ENCODE results near the gene MTAP. TPM values are rescaled to one million over a fixed set of nuclear protein-coding genes. Genes with fewer than 3 reads are reported as not detected.

Gene MTAP
- total and polyA plus RNA-seq, 2 of the 13 experiments (the other 11 are each of a cell fraction or from before 2014, with no cell fraction given), result 16.7 to 51.2 TPM

DNA sequence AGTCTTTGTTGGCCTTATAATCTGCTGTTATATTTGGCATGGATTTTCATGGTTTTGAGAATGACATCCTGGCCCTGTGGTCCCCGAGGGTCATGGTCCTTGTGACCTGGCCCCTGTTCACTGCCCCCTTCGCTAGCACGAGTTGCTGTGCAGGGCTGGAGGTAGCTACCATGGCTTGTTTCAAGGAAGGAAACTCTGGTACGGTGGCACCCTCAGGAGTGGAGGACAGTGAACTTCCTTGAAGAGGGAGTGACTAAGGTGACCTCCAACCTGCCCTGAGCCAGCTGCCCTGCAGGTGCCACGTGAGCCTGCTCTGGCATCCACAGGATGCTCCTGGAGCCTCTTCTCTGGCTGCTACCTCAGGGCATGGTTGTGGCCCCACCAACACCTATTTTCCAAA, 62.1 kb downstream of the MTAP start:
- POLR2A ChIA-PET, result interaction anchor here (1.0 kb wide), 1 partner anchor 62 kb away, joined by 4 read pairs; the partner anchor contains the start of gene MTAP
- Histone ChIP-seq H3K9me3 (ENCODE audit: low read length) (no peaks in the 10 kb centered on the region), H2AFZ (ENCODE audit: low read length) (no peak overlapping the region), H3K36me3 (replicated peaks in 1 of 2; ENCODE audit: control insufficient read depth in 1 of 2, insufficient read depth in 2 of 2, low read length in 2 of 2) (peaks cover 11 to 43% of the 10 kb centered on the region in 2 experiments), H3K4me3 (replicated peaks in 1 of 3; ENCODE audit: insufficient read depth in 1 of 3, low read depth in 2 of 3, low read length in 3 of 3) (no peak overlapping the region), H3K9ac (ENCODE audit: insufficient read depth, low read depth, low read length) (no peak overlapping the region), H3K27me3 (ENCODE audit: control insufficient read depth in 1 of 2, insufficient read depth in 2 of 2, low read length in 2 of 2) (no peaks in the 10 kb centered on the region), H3K27ac (ENCODE audit: extremely low read length, insufficient read depth, low read length) (no peak overlapping the region), H3K4me2 (ENCODE audit: low read depth, low read length) (no peak overlapping the region), H4K20me1 (ENCODE audit: insufficient read depth, low read length) (no peaks in the 10 kb centered on the region), H3K79me2 (ENCODE audit: insufficient read depth, low read length) (no peaks in the 10 kb centered on the region), H3K4me1 (ENCODE audit: insufficient read depth, low read length) (peaks cover 16% of the 10 kb centered on the region)
- WGBS (ENCODE audit: low lambda C conversion rate), result 100% methylated on average over 5 of the region's 5 CpGs
- intact Hi-C loops (cut with micrococcal nuclease; ENCODE audit: unreplicated experiment), result no loop called here
- TF ChIP-seq RBM22 (optimal IDR thresholded peaks at IDR 0.05; ENCODE audit: low read length) (peak; percentile 53), MNT (IDR thresholded peaks at IDR 0.05) (no peak)
- no peak for ATAC-seq
- CTCF ChIA-PET (ENCODE audit: low intra/inter-chr PET ratio, low total read pairs), result no interaction called here
- no peak for DNase-seq (ENCODE audit: low spot score)
- in situ Hi-C loops (cut with HindIII; ENCODE audit: extremely low pct_ligation_motif_present, low pct_unique_long_range_greater_than_20kb), result no loop called here
- no peak for FAIRE-seq
- no TSS peak for BruUV-seq (replicated peaks)

DNA sequence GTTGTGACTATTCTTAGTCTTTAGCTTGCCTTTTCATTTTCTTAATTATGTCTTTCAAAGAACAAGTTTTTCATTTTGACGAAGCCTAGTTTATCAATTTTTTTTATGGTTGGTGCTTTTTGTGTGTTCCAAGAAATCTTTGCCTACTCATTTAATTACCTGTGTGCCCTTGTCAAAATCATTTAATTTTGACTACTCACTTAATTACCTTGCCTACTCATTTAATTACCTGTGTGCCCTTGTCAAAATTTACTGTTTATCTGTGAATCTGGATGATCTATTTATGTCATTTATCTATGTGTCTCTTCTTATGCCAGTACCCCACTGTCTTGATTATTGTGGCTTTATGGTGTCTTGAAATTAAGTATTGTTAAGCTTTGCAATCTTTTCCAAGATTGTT, 63.9 kb downstream of the MTAP start:
- no peaks in the 10 kb centered on the region for H3K27me3 ChIP-seq (ENCODE audit: control insufficient read depth in 1 of 2, insufficient read depth in 2 of 2, low read length in 2 of 2)
- BruUV-seq (replicated peaks), result no TSS peak
- H3K79me2 ChIP-seq (ENCODE audit: insufficient read depth, low read length), result no peaks in the 10 kb centered on the region
- WGBS (ENCODE audit: low lambda C conversion rate), result 88% methylated on average over 1 of the region's 1 CpG
- POLR2A ChIA-PET, result no interaction called here
- H3K9me3 ChIP-seq (ENCODE audit: low read length), result no peaks in the 10 kb centered on the region
- in situ Hi-C loops (cut with HindIII; ENCODE audit: extremely low pct_ligation_motif_present, low pct_unique_long_range_greater_than_20kb) (no loop called here), intact Hi-C loops (cut with micrococcal nuclease; ENCODE audit: unreplicated experiment) (no loop called here)
- CTCF ChIA-PET (ENCODE audit: low intra/inter-chr PET ratio, low total read pairs), result no interaction called here
- H2AFZ ChIP-seq (ENCODE audit: low read length), result no peak overlapping the region
- H3K4me1 ChIP-seq (ENCODE audit: insufficient read depth, low read length), result peaks cover 16% of the 10 kb centered on the region
- no peak for FAIRE-seq
- H3K4me3 ChIP-seq (replicated peaks in 1 of 3; ENCODE audit: insufficient read depth in 1 of 3, low read depth in 2 of 3, low read length in 3 of 3), result no peak overlapping the region
- DNase-seq (ENCODE audit: low spot score), result no peak
- H3K9ac ChIP-seq (ENCODE audit: insufficient read depth, low read depth, low read length), result no peak overlapping the region
- H3K4me2 ChIP-seq (ENCODE audit: low read depth, low read length), result no peak overlapping the region
- no peaks in the 10 kb centered on the region for H4K20me1 ChIP-seq (ENCODE audit: insufficient read depth, low read length)
- H3K36me3 ChIP-seq (replicated peaks in 1 of 2; ENCODE audit: control insufficient read depth in 1 of 2, insufficient read depth in 2 of 2, low read length in 2 of 2), result peaks cover 9 to 31% of the 10 kb centered on the region in 2 experiments; a peak in 3 of 5 replicates
- no peak for ATAC-seq
- no peak overlapping the region for H3K27ac ChIP-seq (ENCODE audit: extremely low read length, insufficient read depth, low read length)
- TF ChIP-seq ZBTB7B (CRISPR knock-in tag; IDR thresholded peaks at IDR 0.05), result no peak
- TF ChIP-seq ZFYVE20 (CRISPR knock-in tag; IDR thresholded peaks at IDR 0.05; ENCODE audit: borderline replicate concordance, low read depth), result no peak
- no peak for TF ChIP-seq IRX3 (CRISPR knock-in tag; IDR thresholded peaks at IDR 0.05; ENCODE audit: borderline replicate concordance, low read depth)
- no peak for TF ChIP-seq HDAC6 (IDR thresholded peaks at IDR 0.05; ENCODE audit: low read depth, low read length)
- TF ChIP-seq, protein P1, sequence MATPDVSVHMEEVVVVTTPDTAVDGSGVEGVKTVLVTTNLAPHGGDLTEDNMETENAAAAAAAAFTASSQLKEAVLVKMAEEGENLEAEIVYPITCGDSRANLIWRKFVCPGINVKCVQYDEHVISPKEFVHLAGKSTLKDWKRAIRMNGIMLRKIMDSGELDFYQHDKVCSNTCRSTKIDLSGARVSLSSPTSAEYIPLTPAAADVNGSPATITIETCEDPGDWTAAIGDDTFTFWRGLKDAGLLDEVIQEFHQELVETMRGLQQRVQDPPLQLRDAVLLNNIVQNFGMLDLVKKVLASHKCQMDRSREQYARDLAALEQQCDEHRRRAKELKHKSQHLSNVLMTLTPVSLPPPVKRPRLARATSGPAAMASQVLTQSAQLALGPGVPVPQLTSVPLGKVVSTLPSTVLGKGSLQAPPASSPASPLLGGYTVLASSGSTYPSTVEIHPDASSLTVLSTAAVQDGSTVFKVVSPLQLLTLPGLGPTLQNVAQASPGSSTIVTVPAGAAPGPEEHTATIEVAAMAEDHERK (CRISPR knock-in tag; IDR thresholded peaks at IDR 0.05; ENCODE audit: low read depth), result no peak
- TF ChIP-seq ATAD3A (CRISPR knock-in tag; IDR thresholded peaks at IDR 0.05), result no peak
- TF ChIP-seq, protein P2, sequence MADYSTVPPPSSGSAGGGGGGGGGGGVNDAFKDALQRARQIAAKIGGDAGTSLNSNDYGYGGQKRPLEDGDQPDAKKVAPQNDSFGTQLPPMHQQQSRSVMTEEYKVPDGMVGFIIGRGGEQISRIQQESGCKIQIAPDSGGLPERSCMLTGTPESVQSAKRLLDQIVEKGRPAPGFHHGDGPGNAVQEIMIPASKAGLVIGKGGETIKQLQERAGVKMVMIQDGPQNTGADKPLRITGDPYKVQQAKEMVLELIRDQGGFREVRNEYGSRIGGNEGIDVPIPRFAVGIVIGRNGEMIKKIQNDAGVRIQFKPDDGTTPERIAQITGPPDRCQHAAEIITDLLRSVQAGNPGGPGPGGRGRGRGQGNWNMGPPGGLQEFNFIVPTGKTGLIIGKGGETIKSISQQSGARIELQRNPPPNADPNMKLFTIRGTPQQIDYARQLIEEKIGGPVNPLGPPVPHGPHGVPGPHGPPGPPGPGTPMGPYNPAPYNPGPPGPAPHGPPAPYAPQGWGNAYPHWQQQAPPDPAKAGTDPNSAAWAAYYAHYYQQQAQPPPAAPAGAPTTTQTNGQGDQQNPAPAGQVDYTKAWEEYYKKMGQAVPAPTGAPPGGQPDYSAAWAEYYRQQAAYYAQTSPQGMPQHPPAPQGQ (CRISPR knock-in tag; IDR thresholded peaks at IDR 0.05; ENCODE audit: borderline replicate concordance), result no peak
- no peak for TF ChIP-seq PCBP2 (optimal IDR thresholded peaks at IDR 0.05; ENCODE audit: low read depth, low read length, poor library complexity, severe bottlenecking)
- no peak for TF ChIP-seq NCOA5 (CRISPR knock-in tag; IDR thresholded peaks at IDR 0.05)
- no peak for TF ChIP-seq ZBTB7A (CRISPR knock-in tag; IDR thresholded peaks at IDR 0.05)
- TF ChIP-seq RCOR2 (CRISPR knock-in tag; IDR thresholded peaks at IDR 0.05), result no peak
